WTC11 (cell line): ENCODE data around the gene ARHGAP6. TPM values are rescaled to one million over a fixed set of nuclear protein-coding genes. Genes with fewer than 3 reads are reported as not detected.

Experiments used
- ATAC-seq: fragments of 200-7000 bp; cut with Tn5 transposase; 2 replicates; pipeline ENCODE4 v1.10.0; 2021; ENCODE audit warnings: mild to moderate bottlenecking, moderate library complexity
- CTCF ChIA-PET: fragments of 300-600 bp; sonication (Branson Sonifier 250); formaldehyde crosslinking; loops from one replicate; lab custom pipeline; 2021; ENCODE audit warnings: antibody characterized with exemption; lab: Charles Lee
- POLR2A ChIA-PET: fragments of 350-600 bp; sonication (Branson Sonifier 250); formaldehyde crosslinking; loops from one replicate; lab custom pipeline; 2021; ENCODE audit warnings: antibody characterized with exemption; lab: Charles Lee
- DNase-seq: peaks from one replicate; pipeline ENCODE4 v3.0.0; 2021; ENCODE audit warnings: low spot score
- H3K27ac Mint-ChIP-seq: 2 replicates; pipeline ENCODE4 v1.8.0; 2021; ENCODE audit warnings: mixed read lengths
- H3K27me3 Mint-ChIP-seq: 2 replicates; pipeline ENCODE4 v1.8.0; 2021; ENCODE audit warnings: low read depth, mild to moderate bottlenecking, moderate library complexity, mixed read lengths
- H3K36me3 Mint-ChIP-seq: 2 replicates; pipeline ENCODE4 v1.8.0; 2021; ENCODE audit warnings: mixed read lengths
- H3K4me1 Mint-ChIP-seq: 2 replicates; pipeline ENCODE4 v1.8.0; 2022; ENCODE audit warnings: mixed read lengths
- H3K4me3 Mint-ChIP-seq: 2 replicates; pipeline ENCODE4 v1.8.0; 2021; ENCODE audit warnings: mild to moderate bottlenecking, moderate library complexity, mixed read lengths
- H3K9me3 Mint-ChIP-seq: 2 replicates; pipeline ENCODE4 v1.8.0; 2021; ENCODE audit warnings: mixed read lengths
- ARID4B ChIP-seq: sonication (generic); formaldehyde crosslinking; IDR thresholded peaks from 2 replicates; pipeline ENCODE4 v1.8.0; 2023; ENCODE audit warnings: missing genetic modification reagents, mild to moderate bottlenecking, borderline replicate concordance
- ATF2 ChIP-seq: sonication (generic); formaldehyde crosslinking; IDR thresholded peaks from 2 replicates; pipeline ENCODE4 v1.8.1; 2022; ENCODE audit warnings: low read depth, missing genetic modification reagents, borderline replicate concordance
- CBFB ChIP-seq: sonication (generic); formaldehyde crosslinking; IDR thresholded peaks from 2 replicates; pipeline ENCODE4 v1.8.1; 2022; ENCODE audit warnings: mild to moderate bottlenecking, low read depth, missing genetic modification reagents
- CTCF ChIP-seq: fragments of 200-600 bp; IDR thresholded peaks from 2 replicates; pipeline ENCODE4 v1.8.0; 2022; ENCODE audit warnings: antibody characterized with exemption
- HMGXB4 ChIP-seq: sonication (generic); formaldehyde crosslinking; IDR thresholded peaks from 2 replicates; pipeline ENCODE4 v1.8.1; 2023; ENCODE audit warnings: mild to moderate bottlenecking, moderate library complexity, missing genetic modification reagents
- JAZF1 ChIP-seq: fragments of 250-450 bp; sonication (Bioruptor Pico); IDR thresholded peaks from 2 replicates; pipeline ENCODE4 v1.9.0; 2021; ENCODE audit warnings: moderate library complexity, mild to moderate bottlenecking, inconsistent platforms
- USF1 ChIP-seq: sonication (generic); formaldehyde crosslinking; IDR thresholded peaks from 2 replicates; pipeline ENCODE4 v1.8.0; 2022; ENCODE audit warnings: mild to moderate bottlenecking, missing genetic modification reagents
- ZNF532 ChIP-seq: fragments of 250-450 bp; sonication (Bioruptor Pico); IDR thresholded peaks from 2 replicates; pipeline ENCODE4 v1.9.0; 2021; ENCODE audit warnings: mild to moderate bottlenecking, borderline replicate concordance
- total RNA-seq: library from RNA; stranded (reverse); gene quantifications from 3 replicates; pipeline ENCODE4 v1.2.3, GENCODE V29; 2021

ARHGAP6 gene
- total RNA-seq, 1 experiment from 2014 or later = 1.0 TPM

- no peak for TF ChIP-seq ATF2 (CRISPR knock-in tag)
- TF ChIP-seq ZNF532 (CRISPR knock-in tag) = no peak
- no peak for TF ChIP-seq ARID4B (CRISPR knock-in tag)
- TF ChIP-seq HMGXB4 (CRISPR knock-in tag) = no peak
- no peak for TF ChIP-seq USF1 (CRISPR knock-in tag)
Measured at GRCh38 chrX:11135564-11136185, 530.0 kb downstream of the ARHGAP6 start (continued).

- H3K9me3 Mint-ChIP-seq = peaks cover 4% of the 10 kb centered on the region
- no peak for TF ChIP-seq HMGXB4 (CRISPR knock-in tag)
- TF ChIP-seq ARID4B (CRISPR knock-in tag) = no peak
- no peak for TF ChIP-seq JAZF1 (CRISPR knock-in tag)
- no peak for TF ChIP-seq CTCF
- no peak for TF ChIP-seq CBFB (CRISPR knock-in tag)
Measured at GRCh38 chrX:11131146-11131545, 534.6 kb downstream of the ARHGAP6 start.

More at GRCh38 chrX:11131146-11131545, 534.6 kb downstream of the ARHGAP6 start:
- ChIA-PET POLR2A (no interaction called here), CTCF (no interaction called here)
- H3K27ac Mint-ChIP-seq = no peak overlapping the region
- DNase-seq (no peak), ATAC-seq (no peak)
- H3K4me1 Mint-ChIP-seq = peaks cover 9% of the 10 kb centered on the region
- no peaks in the 10 kb centered on the region for H3K36me3 Mint-ChIP-seq
- no peaks in the 10 kb centered on the region for H3K27me3 Mint-ChIP-seq
- no peak overlapping the region for H3K4me3 Mint-ChIP-seq
